ENCODE data around the gene RCOR3. TPM values are rescaled to one million over a fixed set of nuclear protein-coding genes. Genes with fewer than 3 reads are reported as not detected.

RCOR3 gene
- total and polyA plus RNA-seq, 2 of the 8 experiments (the other 6 are each of a cell fraction or from before 2014, with no cell fraction given): 21.4 to 36.3 TPM

DNA sequence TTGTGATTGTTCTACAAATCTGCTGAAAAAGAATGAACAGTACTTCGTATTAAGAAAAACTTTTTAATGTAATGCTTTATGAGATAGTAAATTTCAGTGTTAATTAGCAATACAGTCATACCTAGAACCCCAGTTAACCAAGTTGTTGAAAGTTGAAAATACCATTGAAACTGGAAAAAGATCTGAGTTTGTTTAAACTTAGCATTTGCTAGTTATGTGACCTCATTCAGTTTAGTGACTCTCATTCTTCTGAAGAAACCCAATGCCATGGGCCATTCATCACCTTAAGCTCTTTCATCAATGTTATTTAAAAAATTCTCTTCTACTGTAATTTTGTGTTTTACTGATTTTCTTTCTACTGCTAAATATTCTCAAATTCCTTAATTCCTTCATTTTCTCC is 20.2 kb downstream of the RCOR3 start (continued):
- TF ChIP-seq, protein P1, sequence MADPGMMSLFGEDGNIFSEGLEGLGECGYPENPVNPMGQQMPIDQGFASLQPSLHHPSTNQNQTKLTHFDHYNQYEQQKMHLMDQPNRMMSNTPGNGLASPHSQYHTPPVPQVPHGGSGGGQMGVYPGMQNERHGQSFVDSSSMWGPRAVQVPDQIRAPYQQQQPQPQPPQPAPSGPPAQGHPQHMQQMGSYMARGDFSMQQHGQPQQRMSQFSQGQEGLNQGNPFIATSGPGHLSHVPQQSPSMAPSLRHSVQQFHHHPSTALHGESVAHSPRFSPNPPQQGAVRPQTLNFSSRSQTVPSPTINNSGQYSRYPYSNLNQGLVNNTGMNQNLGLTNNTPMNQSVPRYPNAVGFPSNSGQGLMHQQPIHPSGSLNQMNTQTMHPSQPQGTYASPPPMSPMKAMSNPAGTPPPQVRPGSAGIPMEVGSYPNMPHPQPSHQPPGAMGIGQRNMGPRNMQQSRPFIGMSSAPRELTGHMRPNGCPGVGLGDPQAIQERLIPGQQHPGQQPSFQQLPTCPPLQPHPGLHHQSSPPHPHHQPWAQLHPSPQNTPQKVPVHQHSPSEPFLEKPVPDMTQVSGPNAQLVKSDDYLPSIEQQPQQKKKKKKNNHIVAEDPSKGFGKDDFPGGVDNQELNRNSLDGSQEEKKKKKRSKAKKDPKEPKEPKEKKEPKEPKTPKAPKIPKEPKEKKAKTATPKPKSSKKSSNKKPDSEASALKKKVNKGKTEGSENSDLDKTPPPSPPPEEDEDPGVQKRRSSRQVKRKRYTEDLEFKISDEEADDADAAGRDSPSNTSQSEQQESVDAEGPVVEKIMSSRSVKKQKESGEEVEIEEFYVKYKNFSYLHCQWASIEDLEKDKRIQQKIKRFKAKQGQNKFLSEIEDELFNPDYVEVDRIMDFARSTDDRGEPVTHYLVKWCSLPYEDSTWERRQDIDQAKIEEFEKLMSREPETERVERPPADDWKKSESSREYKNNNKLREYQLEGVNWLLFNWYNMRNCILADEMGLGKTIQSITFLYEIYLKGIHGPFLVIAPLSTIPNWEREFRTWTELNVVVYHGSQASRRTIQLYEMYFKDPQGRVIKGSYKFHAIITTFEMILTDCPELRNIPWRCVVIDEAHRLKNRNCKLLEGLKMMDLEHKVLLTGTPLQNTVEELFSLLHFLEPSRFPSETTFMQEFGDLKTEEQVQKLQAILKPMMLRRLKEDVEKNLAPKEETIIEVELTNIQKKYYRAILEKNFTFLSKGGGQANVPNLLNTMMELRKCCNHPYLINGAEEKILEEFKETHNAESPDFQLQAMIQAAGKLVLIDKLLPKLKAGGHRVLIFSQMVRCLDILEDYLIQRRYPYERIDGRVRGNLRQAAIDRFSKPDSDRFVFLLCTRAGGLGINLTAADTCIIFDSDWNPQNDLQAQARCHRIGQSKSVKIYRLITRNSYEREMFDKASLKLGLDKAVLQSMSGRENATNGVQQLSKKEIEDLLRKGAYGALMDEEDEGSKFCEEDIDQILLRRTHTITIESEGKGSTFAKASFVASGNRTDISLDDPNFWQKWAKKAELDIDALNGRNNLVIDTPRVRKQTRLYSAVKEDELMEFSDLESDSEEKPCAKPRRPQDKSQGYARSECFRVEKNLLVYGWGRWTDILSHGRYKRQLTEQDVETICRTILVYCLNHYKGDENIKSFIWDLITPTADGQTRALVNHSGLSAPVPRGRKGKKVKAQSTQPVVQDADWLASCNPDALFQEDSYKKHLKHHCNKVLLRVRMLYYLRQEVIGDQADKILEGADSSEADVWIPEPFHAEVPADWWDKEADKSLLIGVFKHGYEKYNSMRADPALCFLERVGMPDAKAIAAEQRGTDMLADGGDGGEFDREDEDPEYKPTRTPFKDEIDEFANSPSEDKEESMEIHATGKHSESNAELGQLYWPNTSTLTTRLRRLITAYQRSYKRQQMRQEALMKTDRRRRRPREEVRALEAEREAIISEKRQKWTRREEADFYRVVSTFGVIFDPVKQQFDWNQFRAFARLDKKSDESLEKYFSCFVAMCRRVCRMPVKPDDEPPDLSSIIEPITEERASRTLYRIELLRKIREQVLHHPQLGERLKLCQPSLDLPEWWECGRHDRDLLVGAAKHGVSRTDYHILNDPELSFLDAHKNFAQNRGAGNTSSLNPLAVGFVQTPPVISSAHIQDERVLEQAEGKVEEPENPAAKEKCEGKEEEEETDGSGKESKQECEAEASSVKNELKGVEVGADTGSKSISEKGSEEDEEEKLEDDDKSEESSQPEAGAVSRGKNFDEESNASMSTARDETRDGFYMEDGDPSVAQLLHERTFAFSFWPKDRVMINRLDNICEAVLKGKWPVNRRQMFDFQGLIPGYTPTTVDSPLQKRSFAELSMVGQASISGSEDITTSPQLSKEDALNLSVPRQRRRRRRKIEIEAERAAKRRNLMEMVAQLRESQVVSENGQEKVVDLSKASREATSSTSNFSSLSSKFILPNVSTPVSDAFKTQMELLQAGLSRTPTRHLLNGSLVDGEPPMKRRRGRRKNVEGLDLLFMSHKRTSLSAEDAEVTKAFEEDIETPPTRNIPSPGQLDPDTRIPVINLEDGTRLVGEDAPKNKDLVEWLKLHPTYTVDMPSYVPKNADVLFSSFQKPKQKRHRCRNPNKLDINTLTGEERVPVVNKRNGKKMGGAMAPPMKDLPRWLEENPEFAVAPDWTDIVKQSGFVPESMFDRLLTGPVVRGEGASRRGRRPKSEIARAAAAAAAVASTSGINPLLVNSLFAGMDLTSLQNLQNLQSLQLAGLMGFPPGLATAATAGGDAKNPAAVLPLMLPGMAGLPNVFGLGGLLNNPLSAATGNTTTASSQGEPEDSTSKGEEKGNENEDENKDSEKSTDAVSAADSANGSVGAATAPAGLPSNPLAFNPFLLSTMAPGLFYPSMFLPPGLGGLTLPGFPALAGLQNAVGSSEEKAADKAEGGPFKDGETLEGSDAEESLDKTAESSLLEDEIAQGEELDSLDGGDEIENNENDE (IDR thresholded peaks at IDR 0.05; ENCODE audit: insufficient replicate concordance, low read length): no peak
- TF ChIP-seq, protein P2, sequence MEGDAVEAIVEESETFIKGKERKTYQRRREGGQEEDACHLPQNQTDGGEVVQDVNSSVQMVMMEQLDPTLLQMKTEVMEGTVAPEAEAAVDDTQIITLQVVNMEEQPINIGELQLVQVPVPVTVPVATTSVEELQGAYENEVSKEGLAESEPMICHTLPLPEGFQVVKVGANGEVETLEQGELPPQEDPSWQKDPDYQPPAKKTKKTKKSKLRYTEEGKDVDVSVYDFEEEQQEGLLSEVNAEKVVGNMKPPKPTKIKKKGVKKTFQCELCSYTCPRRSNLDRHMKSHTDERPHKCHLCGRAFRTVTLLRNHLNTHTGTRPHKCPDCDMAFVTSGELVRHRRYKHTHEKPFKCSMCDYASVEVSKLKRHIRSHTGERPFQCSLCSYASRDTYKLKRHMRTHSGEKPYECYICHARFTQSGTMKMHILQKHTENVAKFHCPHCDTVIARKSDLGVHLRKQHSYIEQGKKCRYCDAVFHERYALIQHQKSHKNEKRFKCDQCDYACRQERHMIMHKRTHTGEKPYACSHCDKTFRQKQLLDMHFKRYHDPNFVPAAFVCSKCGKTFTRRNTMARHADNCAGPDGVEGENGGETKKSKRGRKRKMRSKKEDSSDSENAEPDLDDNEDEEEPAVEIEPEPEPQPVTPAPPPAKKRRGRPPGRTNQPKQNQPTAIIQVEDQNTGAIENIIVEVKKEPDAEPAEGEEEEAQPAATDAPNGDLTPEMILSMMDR (IDR thresholded peaks at IDR 0.05; ENCODE audit: control extremely low read depth in 1 of 3, insufficient read depth in 1 of 3, low read depth in 1 of 3, low read length in 3 of 3): no peak
- TF ChIP-seq POLR2A (IDR thresholded peaks at IDR 0.05; ENCODE audit: control extremely low read depth in 1 of 2, low read depth in 2 of 2, low read length in 2 of 2): no peak
- TF ChIP-seq YY1 (IDR thresholded peaks at IDR 0.05; ENCODE audit: low read depth, low read length): no peak
- no peak for TF ChIP-seq HDAC6 (IDR thresholded peaks at IDR 0.05; ENCODE audit: low read depth, low read length)
- no peak for TF ChIP-seq SP2 (IDR thresholded peaks at IDR 0.05; ENCODE audit: low read length)
- TF ChIP-seq RNF2 (IDR thresholded peaks at IDR 0.05; ENCODE audit: borderline replicate concordance, low read depth, low read length, missing control alignments, poor library complexity, severe bottlenecking): no peak
- no peak for TF ChIP-seq SAP30 (IDR thresholded peaks at IDR 0.05; ENCODE audit: insufficient read depth, insufficient replicate concordance, low read length)
- no peak for TF ChIP-seq EP300 (IDR thresholded peaks at IDR 0.05; ENCODE audit: borderline replicate concordance in 1 of 2, low read depth in 2 of 2, low read length in 2 of 2)
